ENCODE data around the gene DOC2B.
"Not testable (repeated sequence)": the region's sequence is repeated elsewhere in the genome, so short reads cannot be mapped to it uniquely, and the experiment has no call there.

- TF ChIP-seq, protein P1, sequence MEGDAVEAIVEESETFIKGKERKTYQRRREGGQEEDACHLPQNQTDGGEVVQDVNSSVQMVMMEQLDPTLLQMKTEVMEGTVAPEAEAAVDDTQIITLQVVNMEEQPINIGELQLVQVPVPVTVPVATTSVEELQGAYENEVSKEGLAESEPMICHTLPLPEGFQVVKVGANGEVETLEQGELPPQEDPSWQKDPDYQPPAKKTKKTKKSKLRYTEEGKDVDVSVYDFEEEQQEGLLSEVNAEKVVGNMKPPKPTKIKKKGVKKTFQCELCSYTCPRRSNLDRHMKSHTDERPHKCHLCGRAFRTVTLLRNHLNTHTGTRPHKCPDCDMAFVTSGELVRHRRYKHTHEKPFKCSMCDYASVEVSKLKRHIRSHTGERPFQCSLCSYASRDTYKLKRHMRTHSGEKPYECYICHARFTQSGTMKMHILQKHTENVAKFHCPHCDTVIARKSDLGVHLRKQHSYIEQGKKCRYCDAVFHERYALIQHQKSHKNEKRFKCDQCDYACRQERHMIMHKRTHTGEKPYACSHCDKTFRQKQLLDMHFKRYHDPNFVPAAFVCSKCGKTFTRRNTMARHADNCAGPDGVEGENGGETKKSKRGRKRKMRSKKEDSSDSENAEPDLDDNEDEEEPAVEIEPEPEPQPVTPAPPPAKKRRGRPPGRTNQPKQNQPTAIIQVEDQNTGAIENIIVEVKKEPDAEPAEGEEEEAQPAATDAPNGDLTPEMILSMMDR (optimal IDR thresholded peaks at IDR 0.05 in 1 of 3, IDR thresholded peaks at IDR 0.05 in 1 of 3, conservative IDR thresholded peaks at IDR 0.05 in 1 of 3; ENCODE audit: extremely low read depth in 1 of 3, insufficient read depth in 2 of 3, low read length in 3 of 3): not testable (repeated sequence)
- TF ChIP-seq EZH2 (IDR thresholded peaks at IDR 0.05; ENCODE audit: low read length): not testable (repeated sequence)
Observed at GRCh38 chr17:206484-206883, 25.0 kb upstream of the DOC2B start.
